Stomach (tissue), 4 donors: ENCODE results near the gene SMYD3.

Source experiments
- CTCF ChIP-seq, 7 experiments: fragments of 450-650 bp in 4 of 7; fragments of 200-600 bp in 3 of 7; sonication (generic) in 3 of 7; IDR thresholded peaks; one replicate each; pipeline ENCODE4 v1.5.1; 2016 to 2019; ENCODE audit warnings: antibody characterized with exemption in 7 of 7, control low read depth in 2 of 7, mild to moderate bottlenecking in 1 of 7
- POLR2AphosphoS5 ChIP-seq, 3 donors: sonication (generic); formaldehyde crosslinking; IDR thresholded peaks; one replicate each; pipeline ENCODE4 v1.6.1; 2016; ENCODE audit warnings: antibody characterized with exemption in 3 of 3

DNA sequence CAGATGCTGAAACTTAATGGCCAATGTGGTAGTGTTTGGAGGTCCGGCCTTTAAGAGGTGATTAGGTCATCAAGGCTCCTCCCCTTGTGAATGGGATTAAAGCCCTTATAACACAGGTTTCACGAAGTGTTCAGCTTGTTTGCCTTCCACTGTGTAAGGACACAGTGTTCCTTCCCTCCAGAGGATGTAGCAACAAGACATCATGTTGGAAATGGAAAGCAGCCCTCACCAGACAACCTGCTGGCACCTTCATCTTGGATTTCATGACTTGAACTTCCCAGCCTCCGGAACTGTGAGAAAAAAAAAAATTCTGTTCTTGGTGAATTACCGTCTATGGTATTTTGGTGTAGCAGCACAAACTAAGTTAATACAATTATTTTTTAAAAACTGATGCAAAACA lies 738.5 kb downstream of the SMYD3 start:
- TF ChIP-seq POLR2AphosphoS5 (IDR thresholded peaks at IDR 0.05) (no peak), CTCF (IDR thresholded peaks at IDR 0.05) (no peak)
